GM19468 (cell line): ENCODE data around the gene ABHD12.

Experiments
- ATAC-seq: cut with Tn5 transposase; IDR thresholded peaks from one replicate; pipeline ENCODE4 v1.9.1; 2021; ENCODE audit warnings: mild to moderate bottlenecking, moderate library complexity, moderate number of reproducible peaks; ENCODE audit not compliant: unreplicated experiment; ENCODE audit errors: extremely low read depth

ABHD12 gene

GRCh38 chr20:25294459-25295385 is 95.9 kb downstream of the ABHD12 start:
- no peak for ATAC-seq

GRCh38 chr20:25293910-25294458 is 96.7 kb downstream of the ABHD12 start:
- ATAC-seq: no peak

GRCh38 chr20:25293507-25293906 is 97.1 kb downstream of the ABHD12 start:
- no peak for ATAC-seq

GRCh38 chr20:25292176-25292891 is 98.3 kb downstream of the ABHD12 start:
- ATAC-seq: no peak

- ATAC-seq: no peak
Observed at GRCh38 chr20:25291432-25292133, 99.1 kb downstream of the ABHD12 start.

GRCh38 chr20:25290646-25291431 is 99.8 kb downstream of the ABHD12 start:
- ATAC-seq: no peak

- no peak for ATAC-seq
Observed at GRCh38 chr20:25289886-25290597, 100.6 kb downstream of the ABHD12 start.

- ATAC-seq: peak; percentile 95
Observed at GRCh38 chr20:25288291-25289181, 102.1 kb downstream of the ABHD12 start.

- ATAC-seq: no peak
Observed at GRCh38 chr20:25287631-25288290, 102.9 kb downstream of the ABHD12 start.

GRCh38 chr20:25286917-25287316 is 103.7 kb downstream of the ABHD12 start:
- ATAC-seq: no peak

- ATAC-seq: no peak
Observed at GRCh38 chr20:25285856-25286798, 104.5 kb downstream of the ABHD12 start.

- ATAC-seq: no peak
Observed at GRCh38 chr20:25285091-25285647, 105.5 kb downstream of the ABHD12 start.

GRCh38 chr20:25284131-25284601 is 106.5 kb downstream of the ABHD12 start:
- no peak for ATAC-seq

GRCh38 chr20:25283221-25283951 is 107.2 kb downstream of the ABHD12 start:
- no peak for ATAC-seq

GRCh38 chr20:25282796-25283195 is 107.8 kb downstream of the ABHD12 start:
- ATAC-seq: no peak
